OCI-LY7 (cell line): ENCODE measurements around the gene SLC35D3.

Source experiments
- CTCF ChIP-seq: fragments of 200-600 bp; sonication (generic); conservative IDR thresholded peaks from 2 replicates; pipeline ENCODE4 v1.5.1; 2014; ENCODE audit warnings: mild to moderate bottlenecking, antibody characterized with exemption, low read length, moderate library complexity, mixed read lengths
- EZH2phosphoT487 ChIP-seq: fragments of 200-600 bp; sonication (generic); IDR thresholded peaks from 2 replicates; pipeline ENCODE4 v1.6.1; 2018; ENCODE audit warnings: low read depth, borderline replicate concordance, mild to moderate bottlenecking, mixed run types, antibody characterized with exemption, low read length, moderate library complexity, mixed read lengths

- 0 out of 2 replicates have a peak, but pooled peaks have one; percentile 20 for TF ChIP-seq CTCF
- no peak for TF ChIP-seq EZH2phosphoT487
Measured at GRCh38 chr6:136890194-136890839, 31.8 kb upstream of the SLC35D3 start.
